ENCODE measurements around the gene PLXNB1.

PLXNB1 gene

DNA sequence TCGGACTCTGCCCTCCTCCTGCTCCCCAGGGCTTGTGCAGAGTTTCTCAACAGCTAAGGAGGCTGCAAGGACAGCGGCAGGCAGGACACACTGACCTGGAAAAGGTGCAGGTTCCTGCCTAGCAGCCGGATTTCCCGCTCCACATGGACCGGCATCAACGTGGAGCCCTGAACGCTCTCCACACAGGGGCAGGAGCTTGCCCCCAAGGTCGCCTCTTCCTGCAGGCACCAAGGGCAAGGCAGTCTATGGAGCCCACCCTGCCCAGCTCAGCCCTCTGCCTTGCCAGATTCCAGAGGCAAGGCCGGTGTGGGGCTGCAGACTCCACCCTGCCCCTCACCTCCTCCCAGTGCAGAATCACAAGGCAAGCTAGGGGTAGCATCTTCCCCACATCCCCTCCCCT, 10.7 kb downstream of the PLXNB1 start:
- no peak for DNase-seq (ENCODE audit: low read depth)

DNA sequence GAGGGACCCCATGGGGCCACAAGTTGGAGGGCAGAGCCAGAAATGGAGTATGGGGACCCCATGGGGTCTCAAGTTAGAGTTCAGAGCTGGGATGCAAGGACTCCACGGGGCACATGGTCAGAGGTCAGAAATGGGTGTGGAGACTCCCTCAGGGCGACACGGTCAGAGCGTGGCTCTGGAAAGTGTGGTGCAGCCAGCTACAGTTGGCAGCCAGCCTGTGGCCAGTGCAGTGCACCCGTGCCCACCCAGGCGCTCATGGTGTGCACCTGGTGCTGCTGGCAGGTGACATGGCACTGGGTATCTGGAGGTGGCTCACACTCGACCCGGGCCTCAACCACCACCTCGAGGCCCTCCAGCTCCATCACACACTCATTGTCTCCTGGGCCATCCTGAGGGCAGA, 11.2 kb downstream of the PLXNB1 start:
- DNase-seq (ENCODE audit: low read depth): no peak

DNA sequence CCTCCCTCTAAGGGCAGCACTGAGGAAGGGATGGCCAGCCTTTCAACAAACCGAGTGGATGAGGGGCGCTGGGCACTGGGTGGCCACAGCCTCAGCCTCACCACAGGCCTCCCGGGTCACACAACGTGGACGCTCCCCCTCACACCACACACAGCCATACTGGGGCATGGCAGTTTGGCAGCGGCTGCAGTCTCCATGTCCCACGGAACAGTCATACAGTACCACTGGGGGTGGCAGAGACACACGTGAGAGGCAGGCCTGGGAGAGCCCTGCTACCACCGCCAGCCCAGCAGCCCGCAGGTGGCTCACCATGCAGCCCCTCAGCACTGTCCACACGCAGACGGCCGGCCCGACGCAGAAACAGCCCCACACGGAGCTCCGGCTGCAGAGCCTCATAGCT, 11.7 kb downstream of the PLXNB1 start:
- DNase-seq (ENCODE audit: low read depth): no peak

DNA sequence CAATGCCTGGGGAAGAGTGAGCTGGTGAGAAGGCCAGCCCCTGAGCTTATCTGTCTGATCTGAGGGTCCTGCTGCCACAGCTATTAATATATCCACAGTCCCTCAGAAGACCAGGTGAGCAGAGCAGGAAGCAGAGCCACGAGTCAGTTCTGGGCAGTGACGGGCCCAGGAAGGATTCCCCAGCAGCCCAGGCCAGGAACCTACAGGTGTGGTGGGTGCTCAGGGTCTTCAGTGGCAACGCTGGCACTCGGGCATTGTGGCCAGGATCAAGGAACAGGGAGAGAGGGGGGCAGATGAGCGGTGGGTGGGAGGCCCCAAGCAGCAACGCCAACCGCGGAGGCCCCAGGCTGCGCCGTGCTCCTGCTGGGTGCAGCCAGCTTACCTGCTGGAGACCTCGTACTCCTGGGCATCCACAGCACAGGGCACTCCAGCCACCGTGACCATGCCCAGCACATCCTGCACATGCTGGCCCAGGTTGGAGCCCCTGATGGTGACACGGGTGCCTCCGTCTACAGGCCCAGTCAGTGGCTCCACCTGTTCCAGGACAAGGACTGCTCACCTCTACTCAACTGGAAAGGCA, 12.3 kb downstream of the PLXNB1 start:
- DNase-seq (ENCODE audit: low read depth): no peak

DNA sequence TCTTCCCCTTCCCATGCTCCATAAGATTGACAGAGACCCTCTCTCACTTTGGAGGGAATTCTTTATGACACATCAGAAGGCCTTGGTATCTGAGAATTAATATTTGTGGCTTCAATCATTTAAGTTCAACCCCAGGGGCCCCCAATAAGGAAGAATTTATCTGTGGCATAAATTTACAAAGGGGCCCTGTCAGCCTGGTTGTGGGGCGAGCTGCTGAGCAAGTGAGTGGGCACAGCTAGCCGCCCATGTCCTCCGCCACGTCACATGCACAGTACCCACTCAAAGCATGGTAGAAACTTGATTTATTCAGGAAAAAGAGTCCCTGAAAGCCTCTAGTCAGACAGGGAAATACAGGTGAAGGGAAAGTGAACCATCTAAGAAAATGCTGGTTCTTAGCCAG, 13.3 kb downstream of the PLXNB1 start:
- DNase-seq (ENCODE audit: low read depth): no peak

DNA sequence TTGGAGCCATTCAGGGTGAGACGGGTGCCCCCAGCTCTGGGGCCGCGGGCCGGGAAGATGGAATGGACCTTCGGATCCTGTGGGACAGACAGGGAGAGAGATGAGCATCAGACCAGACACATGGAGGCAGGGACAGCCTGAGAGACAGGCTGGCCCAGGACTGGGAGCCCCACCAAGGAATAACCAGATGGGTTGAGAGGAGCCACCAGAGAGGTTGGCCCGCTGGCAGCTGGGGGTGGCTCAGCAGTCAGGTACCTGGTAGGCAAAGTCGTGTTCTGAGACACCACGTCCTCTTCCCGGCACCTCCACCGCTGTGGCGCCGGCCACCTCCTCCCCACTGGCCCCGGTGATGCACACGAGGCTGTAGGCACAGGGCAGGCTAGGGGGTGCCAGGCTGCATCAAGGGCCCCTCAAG, 13.8 kb downstream of the PLXNB1 start:
- no peak for DNase-seq (ENCODE audit: low read depth)

DNA sequence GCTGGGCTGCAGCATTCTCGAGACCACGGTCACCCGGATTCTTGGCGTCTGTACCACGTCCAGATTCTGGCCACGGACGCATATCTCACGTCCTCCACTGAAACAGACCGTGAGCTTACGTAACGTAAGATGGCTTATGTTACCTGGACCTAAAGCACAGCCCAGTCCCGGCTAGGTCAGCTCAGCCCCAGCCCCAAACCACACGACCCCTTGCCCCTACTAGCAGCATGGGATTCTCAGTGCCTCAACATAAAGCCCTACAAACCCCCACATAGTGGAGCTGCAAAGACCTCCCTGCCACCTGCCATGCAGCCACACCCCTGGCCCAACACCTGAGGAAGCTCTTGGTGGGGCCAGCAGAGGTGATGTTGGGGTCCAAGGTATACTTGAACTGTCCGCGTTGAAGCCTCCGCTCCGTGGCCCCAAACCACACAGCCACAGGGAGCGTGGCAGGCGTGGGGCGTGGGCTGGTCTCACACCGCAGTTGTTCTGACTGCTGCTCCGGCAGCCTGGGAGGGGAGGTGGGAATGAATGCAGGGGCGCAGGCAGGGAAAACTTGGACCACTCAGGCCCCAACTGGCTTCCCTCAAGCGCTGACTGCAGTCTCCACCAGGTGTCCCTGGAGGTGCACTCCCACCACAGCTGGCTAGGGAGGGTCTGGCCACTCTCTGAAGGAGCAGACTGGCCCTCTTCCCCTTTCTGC, 14.5 kb downstream of the PLXNB1 start:
- DNase-seq (ENCODE audit: low read depth): no peak

DNA sequence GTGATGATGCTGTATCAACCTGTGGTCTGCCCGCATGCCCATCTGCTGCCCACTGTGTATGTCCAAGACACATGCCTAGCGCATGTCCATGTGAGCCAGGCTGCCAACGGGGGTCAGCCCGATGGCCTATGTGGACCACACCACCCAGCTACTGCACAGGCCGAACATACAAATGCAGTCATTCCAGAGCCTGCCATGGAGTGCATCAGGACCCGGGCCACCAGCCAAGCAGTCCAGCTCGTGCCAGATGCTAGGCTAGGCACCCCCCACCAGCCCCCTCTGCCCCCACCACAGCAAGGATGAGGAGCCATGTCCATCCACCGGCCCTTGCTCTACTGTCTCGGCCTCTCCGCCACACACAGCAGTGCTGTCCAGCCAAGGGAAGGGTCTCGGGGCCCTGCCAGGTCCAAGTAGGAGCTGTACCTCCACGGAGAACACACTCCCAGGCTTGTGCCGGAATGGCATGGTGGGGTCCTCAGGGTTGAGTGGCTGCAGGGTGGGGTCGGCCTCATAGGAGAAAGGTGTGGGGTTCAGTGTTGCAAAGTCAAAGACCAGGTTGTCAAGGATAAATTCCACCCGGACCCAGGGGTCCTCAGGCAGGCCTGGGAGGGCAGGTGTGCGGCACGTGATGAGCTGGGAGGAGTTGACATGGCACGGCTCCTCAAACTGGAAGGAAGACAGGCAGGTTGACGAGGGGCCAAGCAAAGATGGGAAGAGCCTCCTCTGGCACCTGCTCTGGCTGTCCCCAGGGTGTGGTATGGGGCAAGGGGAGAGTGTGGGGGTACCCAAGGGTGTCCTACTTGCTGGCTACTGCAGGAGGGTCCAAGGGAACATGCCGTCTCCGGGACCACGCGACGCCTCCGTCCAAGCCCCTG, 15.3 kb downstream of the PLXNB1 start:
- no peak for DNase-seq (ENCODE audit: low read depth)

DNA sequence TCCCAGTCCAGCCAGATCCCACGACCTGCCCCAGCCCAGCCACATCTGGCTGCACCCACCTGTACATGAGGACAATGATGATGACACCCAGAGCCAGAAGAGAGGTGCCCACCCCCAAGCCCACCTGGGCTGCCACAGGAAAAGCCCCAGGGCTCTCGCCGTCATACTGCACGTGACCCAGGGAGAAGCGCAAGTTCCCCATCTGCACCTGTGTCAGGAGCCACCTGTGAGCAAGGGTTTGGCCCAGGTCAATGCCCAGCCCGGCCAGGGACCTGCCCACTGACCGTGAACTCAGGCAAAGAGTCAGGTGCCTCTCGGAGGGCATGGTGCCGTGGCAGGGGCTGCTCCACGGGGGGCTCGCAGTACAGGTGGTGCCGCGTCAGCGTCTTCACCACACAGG, 16.3 kb downstream of the PLXNB1 start:
- DNase-seq (ENCODE audit: low read depth): no peak

DNA sequence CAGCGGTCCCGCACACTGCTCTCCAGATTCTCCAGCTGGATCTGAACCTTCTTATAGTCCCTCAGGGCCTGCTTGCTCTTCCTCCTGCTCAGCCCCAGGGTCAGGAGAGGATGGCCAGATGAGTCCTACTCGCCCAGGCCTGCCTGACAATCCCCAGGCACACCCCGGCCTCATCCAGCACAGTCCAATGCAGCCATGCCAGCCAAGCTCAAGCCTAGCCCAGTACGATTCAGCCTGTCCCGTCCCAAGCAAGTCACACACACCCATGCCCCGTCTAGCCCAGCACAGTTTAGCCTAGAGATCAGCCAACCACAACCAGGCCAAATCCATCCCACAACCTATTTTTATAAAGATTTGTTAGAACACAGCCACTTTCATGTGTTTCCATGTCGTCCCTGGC, 16.8 kb downstream of the PLXNB1 start:
- DNase-seq (ENCODE audit: low read depth): no peak

DNA sequence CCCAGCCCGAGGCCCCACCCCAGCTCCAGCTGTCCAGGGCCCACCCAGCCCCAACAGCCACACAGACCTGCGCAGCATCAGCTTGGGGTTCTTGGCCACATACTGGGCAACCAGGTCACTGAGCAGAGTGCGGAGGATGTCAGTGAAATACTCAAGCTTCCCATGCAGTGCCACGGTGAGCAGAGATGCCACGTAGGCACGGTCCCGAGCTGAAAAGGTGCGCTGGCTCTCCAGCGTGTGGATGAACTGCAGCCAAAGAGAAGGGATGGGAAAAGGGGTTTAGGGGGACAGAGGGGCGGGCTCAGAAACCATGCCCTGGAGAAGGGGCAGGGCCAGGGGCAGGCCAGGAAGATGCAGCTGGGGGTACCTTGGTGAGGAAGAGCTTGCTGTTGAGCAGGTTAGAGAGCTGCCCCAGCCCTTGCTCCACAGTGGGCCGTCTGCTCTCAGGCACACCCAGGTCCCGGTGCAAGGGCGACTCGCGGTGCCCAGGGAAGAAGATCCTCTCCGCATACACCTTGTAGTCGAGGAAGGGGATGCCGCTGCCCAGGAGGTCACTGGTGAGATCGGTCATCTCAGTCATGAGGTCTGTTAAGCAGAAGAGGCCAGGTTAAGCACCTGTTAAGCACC, 17.4 kb downstream of the PLXNB1 start:
- no peak for DNase-seq (ENCODE audit: low read depth)

DNA sequence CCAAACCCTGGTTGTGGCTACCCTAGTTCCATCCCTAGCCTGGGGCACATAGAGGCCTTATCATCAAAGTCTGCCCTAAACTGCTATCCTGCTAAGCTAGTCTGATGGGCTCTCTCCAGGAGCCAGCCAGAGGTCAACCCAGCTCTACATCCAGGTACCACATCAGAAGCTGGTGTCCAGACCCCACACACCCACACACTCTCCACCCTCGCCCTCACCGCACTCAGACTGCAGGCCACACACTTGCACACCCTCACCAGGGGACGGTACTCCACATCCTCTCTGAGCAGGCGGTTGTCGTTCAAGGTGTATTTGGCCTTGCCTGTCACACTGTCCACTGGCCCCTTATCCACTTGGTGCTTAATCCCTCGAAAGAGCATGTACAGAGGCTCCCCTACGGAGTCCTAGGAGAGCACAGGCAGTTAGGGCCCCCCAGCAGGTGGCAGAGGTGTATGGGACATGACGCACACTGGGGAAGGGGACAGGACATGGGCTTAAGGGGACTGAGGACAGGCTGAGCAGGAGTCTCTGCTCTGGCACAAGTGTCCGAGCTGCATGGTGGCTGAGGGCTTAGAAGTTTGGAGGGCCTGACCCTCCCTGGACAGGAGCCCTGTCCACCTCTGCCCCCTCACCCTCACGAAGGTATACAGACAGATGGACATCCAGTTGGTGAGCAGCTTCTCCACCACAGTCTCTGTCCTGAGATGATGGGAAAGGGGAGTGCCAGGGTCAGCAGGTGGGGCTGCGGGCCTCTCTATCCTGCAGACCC, 18.1 kb downstream of the PLXNB1 start:
- no peak for DNase-seq (ENCODE audit: low read depth)

DNA sequence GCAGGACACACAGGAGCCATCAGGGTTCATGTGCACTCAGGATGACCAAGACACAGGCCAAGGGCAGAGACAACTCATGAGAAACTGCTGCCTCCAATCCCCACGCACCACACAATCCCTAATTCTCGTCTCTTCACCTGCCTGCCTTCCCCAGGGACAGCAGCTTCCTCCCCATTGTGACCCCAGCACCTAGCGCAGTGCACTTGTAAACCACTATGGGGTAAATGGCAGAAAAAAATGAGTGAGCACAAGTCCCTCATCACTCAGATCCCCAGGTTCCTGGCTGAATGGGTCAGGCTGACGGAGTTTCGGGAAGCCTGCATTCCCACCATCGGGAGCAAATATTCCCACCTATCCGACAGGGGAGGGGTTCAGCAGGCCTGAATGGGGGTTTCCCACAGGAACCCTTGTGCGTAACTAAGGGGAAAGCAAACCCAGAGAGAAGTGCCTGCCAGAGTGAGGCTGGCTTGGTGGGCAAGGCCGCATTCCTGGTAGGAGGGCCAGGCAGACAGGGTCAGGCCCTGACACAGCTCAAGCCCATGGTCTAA, 18.8 kb downstream of the PLXNB1 start:
- DNase-seq (ENCODE audit: low read depth): no peak

DNA sequence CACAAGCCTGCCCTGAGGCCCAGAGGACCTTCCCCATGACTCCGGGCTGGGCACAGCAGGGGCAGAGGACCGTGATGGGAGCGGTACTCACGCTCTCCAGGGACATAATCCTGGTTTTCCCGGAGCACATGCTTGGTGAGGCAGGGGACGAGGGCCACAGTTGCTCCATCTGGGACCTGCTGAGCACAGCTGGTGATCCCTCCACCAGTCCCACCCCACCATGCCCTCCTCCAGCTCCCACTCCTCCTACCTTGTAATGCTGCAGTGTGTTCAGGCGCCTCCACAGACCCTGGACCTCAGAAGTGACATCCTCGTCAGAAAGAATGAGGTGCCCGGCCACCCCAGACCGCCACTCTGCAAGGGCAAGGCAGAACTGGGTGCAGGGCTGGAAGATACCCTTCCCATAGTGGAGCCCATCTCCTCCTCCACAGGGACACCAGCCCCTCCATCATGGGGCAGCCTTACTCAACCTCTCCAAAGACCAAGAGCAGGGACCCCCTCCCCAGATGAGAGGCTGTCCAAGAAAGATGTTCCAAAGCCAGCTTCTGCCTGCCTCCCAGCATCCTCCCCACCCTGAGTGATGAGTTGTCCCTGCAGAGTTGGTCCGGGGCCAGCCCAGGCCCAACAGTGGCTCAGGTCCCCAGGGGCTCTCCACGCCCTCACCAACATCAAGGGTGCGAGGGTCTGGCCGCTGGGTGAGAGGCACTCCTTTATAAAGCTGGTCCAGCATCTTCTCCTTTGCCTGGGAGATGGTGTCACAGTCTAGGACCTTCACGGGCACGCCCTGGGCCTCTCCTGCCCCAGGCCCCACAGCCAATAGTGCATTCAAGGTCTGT, 19.5 kb downstream of the PLXNB1 start:
- DNase-seq (ENCODE audit: low read depth): no peak

DNA sequence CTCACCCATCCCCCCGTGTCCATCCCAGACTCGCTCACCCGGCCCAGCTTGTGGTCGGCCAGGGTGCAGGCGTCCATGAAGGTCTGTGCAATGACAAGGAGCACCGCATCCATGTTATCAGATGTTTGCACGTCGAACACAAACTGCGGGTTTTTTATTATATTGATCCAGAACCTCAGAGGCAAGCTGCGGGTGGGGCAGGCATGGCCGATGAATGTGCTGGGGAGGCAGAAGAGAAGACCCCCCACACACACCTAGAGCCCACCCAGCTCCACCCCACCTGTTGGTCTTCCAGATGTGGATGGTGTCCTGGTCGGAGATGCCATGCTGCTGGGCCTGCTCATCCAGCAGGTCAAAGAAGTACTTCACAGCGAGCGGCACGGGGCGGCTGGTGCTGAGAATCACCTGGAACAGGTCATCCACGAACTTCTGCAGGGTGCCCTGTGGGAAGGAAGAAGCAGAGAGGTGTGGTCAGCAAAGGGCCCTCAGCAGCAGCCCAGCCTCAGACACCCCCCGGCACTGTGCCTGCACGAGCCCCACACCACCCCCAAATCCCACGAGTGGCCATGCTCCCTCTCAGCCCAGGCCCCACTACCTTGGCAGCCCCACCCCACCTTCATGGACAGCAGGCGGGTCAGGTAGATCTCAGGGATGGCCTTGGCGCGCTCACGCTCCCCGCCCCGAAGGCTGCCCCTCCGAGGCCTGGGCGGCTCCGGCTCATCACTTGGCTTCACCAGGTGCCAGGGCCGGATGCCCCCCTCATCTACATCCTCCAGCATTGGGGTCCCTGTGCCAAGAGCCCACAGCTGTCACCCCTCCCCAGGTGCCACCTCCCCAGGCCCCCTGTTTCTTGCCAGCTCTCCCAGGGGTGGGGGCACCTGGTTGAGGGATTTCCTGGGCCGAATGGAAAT, 20.3 kb downstream of the PLXNB1 start:
- no peak for DNase-seq (ENCODE audit: low read depth)

DNA sequence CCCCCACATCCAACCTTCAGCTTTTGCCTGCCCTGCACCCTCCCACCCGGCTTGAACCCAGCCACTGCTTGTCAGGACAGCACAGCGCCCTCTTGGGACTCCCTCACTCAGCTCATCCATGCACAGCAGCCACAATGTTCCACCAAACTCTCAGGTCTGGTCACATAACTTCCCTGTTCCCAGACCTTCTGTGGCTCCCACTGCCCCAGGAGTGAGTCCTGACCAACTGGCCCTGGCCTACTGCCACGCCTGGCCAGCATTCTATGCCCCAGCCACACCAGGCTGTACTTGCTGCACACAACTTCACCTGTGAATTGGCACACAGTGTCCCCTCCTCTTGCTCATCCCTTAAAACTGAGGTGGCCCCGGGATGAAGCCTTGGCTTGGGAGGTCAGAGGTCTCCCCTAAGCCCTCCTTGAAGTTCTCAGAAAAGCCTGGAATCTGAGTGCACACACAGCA, 21.0 kb downstream of the PLXNB1 start:
- no peak for DNase-seq (ENCODE audit: low read depth)

DNA sequence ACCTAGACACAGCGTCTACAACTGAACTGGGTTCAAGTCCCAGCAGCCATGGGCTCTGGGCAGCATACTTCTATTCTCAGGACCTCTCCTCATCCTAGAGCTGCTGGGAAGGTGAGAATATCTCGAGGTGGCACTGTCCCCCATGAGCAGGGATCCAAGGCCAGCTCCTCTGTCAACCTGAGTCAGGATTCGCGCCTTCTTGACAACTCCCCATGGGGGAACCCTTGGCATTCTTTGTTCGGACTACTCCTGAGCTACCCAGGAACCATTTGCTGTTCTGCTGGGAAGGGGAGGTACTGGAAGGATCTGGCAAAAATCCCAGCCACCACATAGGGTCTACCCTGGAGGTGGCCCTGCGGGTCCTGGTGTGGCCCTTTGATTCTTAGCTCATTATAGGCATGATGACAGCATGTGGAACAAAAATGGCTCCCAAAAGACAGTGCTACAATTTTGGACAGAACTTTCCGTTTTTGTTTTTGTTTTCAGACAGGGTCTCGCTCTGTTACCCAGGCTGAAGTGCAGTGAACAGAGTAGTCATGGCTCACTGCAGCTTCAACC, 22.3 kb downstream of the PLXNB1 start:
- DNase-seq (ENCODE audit: low read depth): no peak

DNA sequence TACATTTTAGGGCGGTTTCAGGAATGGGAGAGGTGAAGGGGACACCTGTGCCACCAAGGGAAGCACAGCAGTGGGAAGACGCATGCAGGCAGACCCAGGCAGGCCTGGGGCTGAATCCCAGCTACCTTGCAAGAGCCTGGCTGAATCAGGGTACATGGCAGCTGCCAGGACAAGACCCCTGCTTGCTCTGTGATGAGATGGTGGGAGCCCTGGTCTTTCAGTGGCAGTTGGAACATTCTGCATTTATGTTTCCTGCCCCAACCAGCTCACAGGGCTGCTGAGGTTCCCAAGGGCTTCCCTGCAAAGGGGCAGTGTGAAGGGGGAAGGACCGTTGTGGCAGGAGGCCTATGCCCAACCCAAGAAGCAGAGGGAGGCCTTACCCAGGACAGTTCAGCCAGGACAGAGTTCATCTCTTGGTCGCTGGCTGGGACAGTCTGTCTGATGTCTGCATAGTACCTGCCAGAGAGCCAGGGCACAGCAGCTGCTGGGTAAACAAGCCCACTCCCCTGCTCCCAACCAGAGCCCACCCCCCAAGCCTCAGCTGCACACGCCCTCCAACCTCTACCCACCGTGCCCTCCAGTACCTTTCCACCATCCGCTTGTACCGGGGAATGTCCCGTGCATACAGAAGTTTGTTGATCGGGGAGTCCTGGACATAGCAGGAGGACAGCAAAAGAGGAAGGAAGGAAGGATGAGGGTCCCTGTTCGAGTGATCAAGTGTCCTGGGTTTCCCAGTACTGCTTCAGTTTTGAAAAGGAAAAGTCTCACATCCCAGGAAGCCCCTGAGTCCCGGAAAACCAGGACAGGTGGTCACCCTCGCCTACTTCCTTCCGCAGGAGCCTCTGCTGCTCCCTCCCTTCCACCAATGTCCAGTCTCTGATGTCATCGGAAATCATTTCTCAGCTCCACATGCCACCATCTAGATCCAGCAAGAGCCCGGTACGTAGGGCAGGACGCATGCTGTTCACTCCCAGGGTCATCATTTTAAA, 23.1 kb downstream of the PLXNB1 start:
- DNase-seq (ENCODE audit: low read depth): no peak
